Posterior vena cava (tissue), 2 donors: ENCODE results near the gene LYPD6B. TPM values are rescaled to one million over a fixed set of nuclear protein-coding genes. Genes with fewer than 3 reads are reported as not detected.
"Not testable (repeated sequence)": the region's sequence is repeated elsewhere in the genome, so short reads cannot be mapped to it uniquely, and the experiment has no call there.

ENCODE experiments used
- DNase-seq: peaks from one replicate; pipeline ENCODE4 v3.0.0-alpha.2; 2020; ENCODE audit warnings: low spot score
- intact Hi-C, 2 donors: fragments of 100-400 bp; cut with DNase I; formaldehyde crosslinking; loops; one replicate each; pipeline versions ENCODE4 v1.14.1 to v1.14.2; 2022 to 2023
- total RNA-seq, 2 donors: library from RNA; stranded (reverse); fragmentation: NEBNext Ultra II Directional; extraction: Animal tissue kit (Norgen Biotek cat#: 25700); gene quantifications; one replicate each; pipeline ENCODE4 v1.2.1, GENCODE V29; 2021
- donor health status: DM: yes; HTN: yes; CAD: no.
- donor health status: DM: yes; HTN: yes; CAD: no.

The LYPD6B gene
- total RNA-seq, 2 donors from 2014 or later, result not detected

- DNase-seq, result no peak
- intact Hi-C loops, result no loop called here
Measured at GRCh38 chr2:149221002-149221401, 182.5 kb downstream of the LYPD6B start.

GRCh38 chr2:149221898-149222297, 183.4 kb downstream of the LYPD6B start:
- intact Hi-C loops, result no loop called here
- no peak for DNase-seq

- intact Hi-C loops, result no loop called here
- no peak for DNase-seq
Measured at GRCh38 chr2:149223472-149224095, 185.1 kb downstream of the LYPD6B start.

DNA sequence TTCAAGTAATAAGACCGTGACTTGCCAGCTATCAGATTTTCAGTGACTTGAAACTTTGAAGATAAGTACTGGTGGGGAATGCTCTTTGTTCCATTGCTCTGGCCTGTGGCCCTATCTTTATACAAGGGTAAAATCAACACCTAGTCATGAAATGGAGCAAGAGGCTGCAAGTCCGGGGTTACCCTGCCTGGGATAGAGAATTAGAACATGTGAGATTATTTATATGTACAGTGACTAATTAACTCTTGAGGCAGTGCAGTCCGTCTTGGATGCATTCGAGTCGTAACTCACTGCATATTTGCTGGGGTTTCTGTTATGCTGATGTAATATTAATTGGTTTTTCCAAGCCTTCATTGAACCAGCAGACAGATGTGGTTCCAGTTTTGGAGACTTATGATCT, 186.0 kb downstream of the LYPD6B start:
- no peak for DNase-seq
- intact Hi-C loops, result no loop called here

DNA sequence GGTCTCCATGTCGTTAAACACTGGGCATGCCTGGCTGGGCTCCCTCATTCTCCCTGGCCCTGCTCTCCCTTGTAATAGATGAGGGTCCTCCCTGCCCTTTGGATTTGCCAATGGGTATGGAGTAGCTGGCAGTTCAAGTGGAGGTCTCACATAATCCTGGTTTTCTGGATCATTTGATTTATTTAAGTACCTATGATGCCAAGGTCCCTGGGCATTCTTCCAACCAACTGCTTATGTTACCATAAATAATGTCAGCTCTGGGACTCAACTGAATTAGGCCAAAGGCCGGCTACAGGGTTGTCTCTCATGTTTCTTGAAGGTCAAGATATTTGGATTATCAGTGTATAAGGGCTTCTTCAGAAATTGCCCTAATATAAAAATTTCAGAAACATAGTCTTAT, 186.9 kb downstream of the LYPD6B start:
- intact Hi-C loops, result no loop called here
- no peak for DNase-seq

GRCh38 chr2:149226790-149227189, 188.3 kb downstream of the LYPD6B start:
- no peak for DNase-seq
- intact Hi-C loops, result no loop called here

- no peak for DNase-seq
- intact Hi-C loops, result no loop called here
Measured at GRCh38 chr2:149235816-149236375, 197.4 kb downstream of the LYPD6B start.

DNA sequence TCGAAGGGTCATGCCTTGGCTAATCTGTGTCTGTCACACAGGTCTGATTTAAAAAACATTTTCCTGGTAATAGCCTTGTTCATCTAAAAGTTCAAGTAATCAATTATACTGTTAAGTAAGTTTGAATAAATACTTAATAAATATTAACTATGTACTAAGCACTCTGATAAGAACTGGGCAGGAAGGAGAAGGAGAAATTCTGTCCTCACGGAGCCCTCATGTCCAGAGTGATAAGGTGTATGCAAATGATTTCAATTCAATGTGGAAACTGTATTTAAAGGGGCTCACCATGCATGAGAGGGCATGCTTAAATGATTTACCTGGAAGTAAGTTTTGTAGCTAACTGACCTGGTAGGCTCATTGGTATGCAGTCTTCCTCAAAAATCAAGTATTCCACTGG, 197.9 kb downstream of the LYPD6B start:
- intact Hi-C loops, result no loop called here
- DNase-seq, result no peak

GRCh38 chr2:149246186-149246585, 207.7 kb downstream of the LYPD6B start:
- no peak for DNase-seq
- intact Hi-C loops, result no loop called here

DNA sequence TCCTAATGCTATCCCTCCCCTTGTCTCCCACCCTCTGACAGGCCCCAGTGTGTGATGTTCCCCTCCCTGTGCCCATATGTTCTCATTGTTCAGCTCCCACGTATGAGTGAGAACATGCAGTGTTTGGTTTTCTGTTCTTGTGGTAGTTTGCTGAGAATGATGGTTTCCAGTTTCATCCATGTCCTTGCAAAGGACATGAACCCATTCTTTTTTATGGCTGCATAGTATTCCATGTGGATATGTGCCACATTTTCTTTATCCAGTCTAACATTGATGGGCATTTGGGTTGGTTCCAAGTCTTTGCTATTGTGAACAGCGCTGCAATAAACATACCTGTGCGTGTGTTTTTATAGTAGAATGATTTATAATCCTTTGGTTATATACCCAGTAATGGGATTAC, 212.9 kb downstream of the LYPD6B start:
- intact Hi-C loops, DNase-seq: not testable (repeated sequence)

DNA sequence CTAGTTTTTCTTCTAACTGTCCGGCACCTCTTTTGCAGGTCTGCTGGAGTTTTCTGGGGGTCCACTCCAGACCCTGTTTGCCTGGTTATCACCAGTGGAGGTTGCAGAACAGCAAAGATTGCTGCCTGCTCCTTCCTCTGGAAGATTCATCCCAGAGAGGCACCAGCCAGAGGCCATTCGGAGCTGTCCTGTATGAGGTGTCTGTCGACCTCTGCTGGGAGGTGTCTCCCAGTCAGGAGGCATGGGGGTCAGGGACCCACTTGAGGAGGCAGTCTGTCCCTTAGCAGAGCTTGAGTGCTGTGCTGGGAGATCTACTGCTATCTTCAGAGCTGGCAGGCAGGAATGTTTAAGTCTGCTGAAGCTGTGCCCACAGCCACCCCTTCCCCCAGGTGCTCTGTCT, 218.4 kb downstream of the LYPD6B start:
- intact Hi-C loops, result not testable (repeated sequence)

DNA sequence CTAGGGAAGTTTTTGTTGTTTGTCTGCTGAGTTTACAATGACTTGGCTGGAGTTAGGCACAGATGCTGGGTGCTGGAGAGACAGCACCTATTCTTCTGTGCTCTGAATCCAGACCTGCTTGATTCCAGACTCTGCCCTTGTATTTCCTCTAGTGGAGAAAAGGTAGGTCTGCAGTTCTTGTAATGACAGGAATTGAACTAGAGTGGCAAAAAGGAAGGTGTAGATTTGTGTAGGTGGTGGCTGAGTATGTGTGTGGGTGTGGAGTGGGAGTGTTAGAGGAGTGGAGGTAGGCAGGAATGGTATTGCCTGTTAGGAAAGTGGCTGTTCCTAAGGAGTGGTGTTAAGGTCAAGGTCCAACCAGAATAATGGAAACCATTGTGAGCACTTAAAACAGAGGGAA, 220.0 kb downstream of the LYPD6B start:
- intact Hi-C loops, result no loop called here
- no peak for DNase-seq

More for the DNA sequence above, 218.4 kb downstream of the LYPD6B start:
- DNase-seq, result not testable (repeated sequence)

DNA sequence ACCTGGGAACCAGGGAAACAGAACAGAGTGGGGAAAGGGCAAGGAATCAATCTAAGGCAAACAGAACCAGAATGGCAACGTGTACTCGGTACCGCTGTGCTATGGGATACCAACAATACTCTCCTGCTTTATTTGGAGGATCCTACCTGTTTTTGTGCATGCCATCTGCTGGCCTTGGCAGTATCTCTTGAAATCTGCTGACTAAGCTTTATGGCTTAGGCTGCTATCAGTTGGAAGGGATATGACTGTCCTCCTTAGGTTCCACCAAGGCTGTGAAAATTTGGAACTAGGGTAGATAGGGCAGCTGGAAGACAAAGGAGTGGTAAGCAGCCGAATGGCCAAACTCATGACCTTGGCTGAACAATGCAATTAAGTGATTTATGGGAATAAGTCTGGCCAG, 220.6 kb downstream of the LYPD6B start:
- intact Hi-C loops, result no loop called here

GRCh38 chr2:149261692-149262091, 223.2 kb downstream of the LYPD6B start:
- no peak for DNase-seq
- intact Hi-C loops, result no loop called here

More for the DNA sequence above, 220.6 kb downstream of the LYPD6B start:
- DNase-seq, result no peak

Other genes with a start within 250 kb of the LYPD6B start
- 1 to 10 TPM in 1 of 2 donors, under 1 TPM in 1; 0.95 to 1.3 TPM for gene KIF5C, start 163.5 kb upstream of the LYPD6B start, total RNA-seq